GM12878 (cell line): ENCODE measurements around the gene CD164L2. TPM values are rescaled to one million over a fixed set of nuclear protein-coding genes. Genes with fewer than 3 reads are reported as not detected.

ENCODE experiments used
- ATAC-seq: fragments of 200-7000 bp; cut with Tn5 transposase; 3 replicates; pipeline ENCODE4 v1.9.1; 2020; ENCODE audit warnings: mild to moderate bottlenecking, moderate library complexity
- BruUV-seq: library from RNA; stranded (reverse); fragments of 400-500 nt; replicated peaks from 2 replicates; lab custom pipeline; 2021; lab: Mats Ljungman, UMichigan
- CTCF ChIA-PET: fragments of 300-600 bp; sonication (Branson Sonifier 250); formaldehyde crosslinking; extraction: SDS; loops from one replicate; lab custom pipeline; 2021; ENCODE audit warnings: inconsistent platforms; lab: Yijun Ruan, JAX
- POLR2A ChIA-PET: fragments of 350-600 bp; formaldehyde crosslinking; extraction: SDS; loops from one replicate; lab custom pipeline; 2021; ENCODE audit warnings: inconsistent platforms; lab: Charles Lee
- RAD21 ChIA-PET: fragments of 300-600 bp; sonication (Branson Sonifier 250); formaldehyde crosslinking; loops from one replicate; lab custom pipeline; 2023; ENCODE audit warnings: antibody characterized with exemption; ENCODE audit not compliant: unreplicated experiment; lab: Charles Lee
- SMC1A ChIA-PET: fragments of 300-600 bp; sonication (Branson Sonifier 250); formaldehyde crosslinking; loops from one replicate; lab custom pipeline; 2023; ENCODE audit not compliant: unreplicated experiment, uncharacterized antibody; lab: Charles Lee
- DNase-seq: peaks from one replicate; pipeline ENCODE4 v3.0.0-alpha.2; 2011; ENCODE audit warnings: low read depth, low spot score
- FAIRE-seq: peaks from 3 replicates; lab custom pipeline; 2011; peaks lifted over from hg19 to GRCh38; lab: Jason Lieb, UNC
- H2AFZ ChIP-seq: 2 replicates; pipeline ENCODE4 v1.6.0; 2011; ENCODE audit warnings: low read depth, low read length, control low read depth; ENCODE audit not compliant: control insufficient read depth
- H3K27ac ChIP-seq: 2 replicates; pipeline ENCODE4 v1.5.1; 2011; ENCODE audit warnings: control low read depth; ENCODE audit not compliant: control insufficient read depth, insufficient read depth
- H3K27me3 ChIP-seq, 2 experiments: replicated peaks in 1 of 2; 2 replicates each; pipeline versions ENCODE4 v1.6.0 to v1.6.1; 2011; ENCODE audit warnings: low read length in 1 of 2; ENCODE audit not compliant: control insufficient read depth in 2 of 2, insufficient read depth in 2 of 2
- H3K36me3 ChIP-seq, 2 experiments: 2 replicates each; pipeline ENCODE4 v1.5.1; 2011; ENCODE audit warnings: low read length in 1 of 2; ENCODE audit not compliant: control insufficient read depth in 2 of 2, insufficient read depth in 2 of 2
- H3K4me1 ChIP-seq: 2 replicates; pipeline ENCODE4 v1.6.1; 2011; ENCODE audit warnings: mild to moderate bottlenecking, low read length, moderate library complexity, mixed read lengths; ENCODE audit not compliant: control insufficient read depth, insufficient read depth
- H3K4me2 ChIP-seq: 2 replicates; pipeline ENCODE4 v1.6.0; 2011; ENCODE audit warnings: control low read depth; ENCODE audit not compliant: control insufficient read depth, insufficient read depth
- H3K4me3 ChIP-seq: fragments of 200-600 bp; sonication (generic); 2 replicates; pipeline ENCODE4 v1.5.1; 2016
- H3K79me2 ChIP-seq: 2 replicates; pipeline ENCODE4 v1.6.0; 2011; ENCODE audit warnings: low read length; ENCODE audit not compliant: control insufficient read depth, insufficient read depth
- H3K9ac ChIP-seq: 2 replicates; pipeline ENCODE4 v1.8.0; 2011; ENCODE audit warnings: low read length, control low read depth, mixed read lengths; ENCODE audit not compliant: control insufficient read depth, insufficient read depth
- H3K9me3 ChIP-seq: replicated peaks from 3 replicates; pipeline ENCODE4 v1.5.1; 2011; ENCODE audit warnings: mild to moderate bottlenecking, low read length; ENCODE audit not compliant: control insufficient read depth, insufficient read depth
- H4K20me1 ChIP-seq: 2 replicates; pipeline ENCODE4 v1.6.0; 2011; ENCODE audit not compliant: control insufficient read depth, insufficient read depth
- ATF7 ChIP-seq: fragments of 450-650 bp; IDR thresholded peaks from 2 replicates; pipeline ENCODE4 v1.6.1; 2016; ENCODE audit warnings: low read depth, mild to moderate bottlenecking
- BHLHE40 ChIP-seq, 2 experiments: fragments of 450-650 bp in 1 of 2; IDR thresholded peaks; 2 replicates each; pipeline ENCODE4 v1.6.1; 2011 to 2017; ENCODE audit warnings: low read depth in 2 of 2, borderline replicate concordance in 1 of 2, improper control_type of control experiment in 1 of 2, low read length in 1 of 2, mild to moderate bottlenecking in 1 of 2
- GABPA ChIP-seq: IDR thresholded peaks from 2 replicates; pipeline ENCODE4 v1.6.1; 2014; ENCODE audit warnings: antibody characterized with exemption, low read depth, mild to moderate bottlenecking, inconsistent platforms
- JUND ChIP-seq: IDR thresholded peaks from 2 replicates; pipeline ENCODE4 v1.6.1; 2012; ENCODE audit warnings: low read depth, mild to moderate bottlenecking, low read length, improper control_type of control experiment, moderate library complexity
- MYB ChIP-seq: fragments of 150-350 bp; IDR thresholded peaks from 2 replicates; pipeline ENCODE4 v1.6.1; 2014; ENCODE audit warnings: mild to moderate bottlenecking, low read depth, low read length, borderline replicate concordance
- NFYA ChIP-seq: IDR thresholded peaks from 2 replicates; pipeline ENCODE4 v1.6.1; 2011; ENCODE audit warnings: low read depth, mild to moderate bottlenecking, low read length, improper control_type of control experiment, borderline replicate concordance
- RCOR1 ChIP-seq: conservative IDR thresholded peaks from 2 replicates; pipeline ENCODE4 v1.6.1; 2012; ENCODE audit warnings: low read depth, low read length, improper control_type of control experiment
- SREBF2 ChIP-seq: IDR thresholded peaks from 2 replicates; pipeline ENCODE4 v1.6.1; 2012; ENCODE audit warnings: mild to moderate bottlenecking, low read length
- SUZ12 ChIP-seq: fragments of 200-600 bp; sonication (generic); IDR thresholded peaks from one replicate; pipeline ENCODE4 v1.6.1; 2018; ENCODE audit warnings: antibody characterized with exemption, mild to moderate bottlenecking; ENCODE audit not compliant: unreplicated experiment
- TAF1 ChIP-seq: IDR thresholded peaks from 2 replicates; pipeline ENCODE4 v1.6.1; 2011; ENCODE audit warnings: mild to moderate bottlenecking, low read depth, low read length, borderline replicate concordance
- WGBS: methylation state at CpG from one replicate; pipeline ENCODE4 v1.1.6; 2016; ENCODE audit warnings: low lambda C conversion rate; ENCODE audit not compliant: insufficient replicate concordance, insufficient coverage; ENCODE audit errors: missing lambda C conversion rate; 5-methylcytosine and 5-hydroxymethylcytosine counted together
- in situ Hi-C: fragments of 300-500 bp; cut with MboI; formaldehyde crosslinking; loops from 9 replicates; pipeline ENCODE4 v1.14.3; 2018; ENCODE audit warnings: mixed read lengths
- intact Hi-C: fragments of 100-400 bp; cut with micrococcal nuclease; formaldehyde crosslinking; loops from one replicate; pipeline ENCODE4 v1.14.2; 2022; ENCODE audit not compliant: unreplicated experiment
- polyA plus RNA-seq, 11 experiments: library from polyadenylated mRNA; depleted of rRNA in 4 of 11; unstranded in 6 of 11; stranded (reverse) in 5 of 11; fragments of >200 nt; fragmentation: Nextera tagmentation in 4 of 11; fragmentation: Illumina TruSeq in 1 of 11; extraction: Ambion mirVana in 4 of 11; extraction: Trizol in 1 of 11; gene quantifications; 1 replicate in 1 of 11; 2 replicates in 10 of 11; pipeline versions ENCODE4 v1.2.1 to v1.2.3, GENCODE V29; 2011 to 2016; ENCODE audit warnings: inconsistent platforms in 2 of 11, missing spikeins in 2 of 11, low read depth in 1 of 11
- total RNA-seq, 4 experiments: library from RNA; depleted of rRNA in 3 of 4; stranded (reverse); fragments of >200 nt in 3 of 4; fragmentation: Illumina TruSeq in 1 of 4; extraction: Trizol in 1 of 4; gene quantifications; 2 replicates each; pipeline versions ENCODE4 v1.2.1 to v1.2.3, GENCODE V29; 2013 to 2021
- TF ChIP-seq, protein P1 (sequence below): fragments of 450-650 bp; IDR thresholded peaks from 2 replicates; pipeline ENCODE4 v1.6.1; 2016; ENCODE audit warnings: mild to moderate bottlenecking, moderate library complexity, borderline replicate concordance

CD164L2 gene
- total and polyA plus RNA-seq, 10 of the 15 experiments (the other 5 are each of a cell fraction or from before 2014, with no cell fraction given) = not detected

DNA sequence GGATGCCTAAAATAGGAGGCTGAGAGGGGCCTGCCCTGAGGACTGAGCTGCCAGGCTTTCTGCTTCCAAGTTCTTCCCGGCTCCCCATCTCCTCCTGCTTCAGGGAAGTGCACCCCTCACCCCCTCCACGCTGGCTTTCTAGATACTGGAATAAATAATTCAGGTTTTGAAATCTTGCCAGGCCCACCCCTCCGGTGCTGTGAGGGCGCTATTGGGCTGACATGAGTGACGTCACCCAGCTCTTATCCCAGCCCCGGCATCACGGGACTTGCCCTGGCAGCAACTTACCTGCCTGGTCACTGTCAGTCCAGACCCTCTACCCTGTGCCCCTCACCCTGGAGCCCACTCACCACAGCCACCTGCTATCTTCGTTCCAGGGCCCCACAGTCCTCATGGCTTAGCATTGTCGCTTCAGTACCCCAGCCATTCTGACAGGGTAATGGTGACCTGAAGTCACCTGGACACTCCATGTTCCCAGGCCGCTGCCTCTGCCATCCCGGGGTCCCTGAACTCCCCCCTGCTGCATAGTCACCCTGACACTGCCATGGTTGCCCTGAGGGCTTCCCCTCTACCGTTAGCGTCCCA lies 8.5 kb upstream of the CD164L2 start:
- RAD21 ChIA-PET = interaction anchor here (0.9 to 2.8 kb wide), 10 partner anchors 26 to 346 kb away, joined by 3 to 11 read pairs (median 4); partner anchors contain the start of genes AHDC1 and FAM76A
- peak; percentile 15 for ATAC-seq
- SMC1A ChIA-PET = interaction anchor here (1.0 to 2.3 kb wide), 11 partner anchors 25 to 347 kb away, joined by 3 to 13 read pairs (median 4); partner anchors contain the start of genes MAP3K6 and SYTL1
- no peak for FAIRE-seq
- in situ Hi-C loops = loop anchor here (5.0 kb wide), 3 partner anchors 89 to 289 kb away; no protein-coding TSS in a partner anchor
- Histone ChIP-seq H3K4me3 (peak overlapping the region; percentile 71; the same call in 1 of the 2 replicates), H3K4me2 (peak overlapping the region; percentile 98; the same call in 1 of the 2 replicates), H3K36me3 (no peaks in the 10 kb centered on the region), H3K9ac (no peak overlapping the region), H3K79me2 (no peaks in the 10 kb centered on the region), H3K27me3 (no peaks in the 10 kb centered on the region), H3K9me3 (no peaks in the 10 kb centered on the region), H4K20me1 (no peaks in the 10 kb centered on the region), H3K4me1 (peaks cover 8% of the 10 kb centered on the region), H2AFZ (peak overlapping the region; percentile 70), H3K27ac (no peak overlapping the region)
- no peak for DNase-seq
- intact Hi-C loops = loop anchor here (1.0 kb wide), 1 partner anchor 215 kb away; no protein-coding TSS in a partner anchor
- 39% methylated on average over 13 of the region's 13 CpGs for WGBS
- TF ChIP-seq TAF1 (no peak), NFYA (no peak), SUZ12 (no peak), SREBF2 (no peak), GABPA (no peak), BHLHE40 (IDR thresholded peaks at IDR 0.05; ENCODE audit: borderline replicate concordance in 1 of 2, low read depth in 2 of 2, low read length in 1 of 2) (peak in 1 of 2 experiments; percentile 59; a peak in 2 of 4 replicates), MYB (no peak), ATF7 (peak; percentile 90), JUND (0 out of 2 replicates have a peak, but pooled peaks have one; percentile 12), RCOR1 (no peak)
- TF ChIP-seq, protein P1, sequence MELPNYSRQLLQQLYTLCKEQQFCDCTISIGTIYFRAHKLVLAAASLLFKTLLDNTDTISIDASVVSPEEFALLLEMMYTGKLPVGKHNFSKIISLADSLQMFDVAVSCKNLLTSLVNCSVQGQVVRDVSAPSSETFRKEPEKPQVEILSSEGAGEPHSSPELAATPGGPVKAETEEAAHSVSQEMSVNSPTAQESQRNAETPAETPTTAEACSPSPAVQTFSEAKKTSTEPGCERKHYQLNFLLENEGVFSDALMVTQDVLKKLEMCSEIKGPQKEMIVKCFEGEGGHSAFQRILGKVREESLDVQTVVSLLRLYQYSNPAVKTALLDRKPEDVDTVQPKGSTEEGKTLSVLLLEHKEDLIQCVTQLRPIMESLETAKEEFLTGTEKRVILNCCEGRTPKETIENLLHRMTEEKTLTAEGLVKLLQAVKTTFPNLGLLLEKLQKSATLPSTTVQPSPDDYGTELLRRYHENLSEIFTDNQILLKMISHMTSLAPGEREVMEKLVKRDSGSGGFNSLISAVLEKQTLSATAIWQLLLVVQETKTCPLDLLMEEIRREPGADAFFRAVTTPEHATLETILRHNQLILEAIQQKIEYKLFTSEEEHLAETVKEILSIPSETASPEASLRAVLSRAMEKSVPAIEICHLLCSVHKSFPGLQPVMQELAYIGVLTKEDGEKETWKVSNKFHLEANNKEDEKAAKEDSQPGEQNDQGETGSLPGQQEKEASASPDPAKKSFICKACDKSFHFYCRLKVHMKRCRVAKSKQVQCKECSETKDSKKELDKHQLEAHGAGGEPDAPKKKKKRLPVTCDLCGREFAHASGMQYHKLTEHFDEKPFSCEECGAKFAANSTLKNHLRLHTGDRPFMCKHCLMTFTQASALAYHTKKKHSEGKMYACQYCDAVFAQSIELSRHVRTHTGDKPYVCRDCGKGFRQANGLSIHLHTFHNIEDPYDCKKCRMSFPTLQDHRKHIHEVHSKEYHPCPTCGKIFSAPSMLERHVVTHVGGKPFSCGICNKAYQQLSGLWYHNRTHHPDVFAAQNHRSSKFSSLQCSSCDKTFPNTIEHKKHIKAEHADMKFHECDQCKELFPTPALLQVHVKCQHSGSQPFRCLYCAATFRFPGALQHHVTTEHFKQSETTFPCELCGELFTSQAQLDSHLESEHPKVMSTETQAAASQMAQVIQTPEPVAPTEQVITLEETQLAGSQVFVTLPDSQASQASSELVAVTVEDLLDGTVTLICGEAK = no peak
- BruUV-seq = no TSS peak
- POLR2A ChIA-PET = interaction anchor here (0.7 to 1.3 kb wide), 5 partner anchors 14 to 1114 kb away, joined by 3 to 6 read pairs (median 5); no protein-coding TSS in a partner anchor
- CTCF ChIA-PET = interaction anchor here (0.6 to 9.0 kb wide), 21 partner anchors 16 to 390 kb away, joined by 3 to 242 read pairs (median 6); partner anchors contain the start of gene MAP3K6
